Activated CD4-positive, alpha-beta T cell treated with anti-CD3 and anti-CD28 coated beads, Interleukin-2, amount 10 ng/mL, durations not matched to agents 7 days and 5 days (primary cell): Measurements from ENCODE around the gene UNC13C. TPM values are rescaled to one million over a fixed set of nuclear protein-coding genes. Genes with fewer than 3 reads are reported as not detected.

Experiments
- CTCF ChIA-PET: fragments of 350-600 bp; sonication (Branson Sonifier 250); formaldehyde crosslinking; loops from one replicate; lab custom pipeline; 2021; ENCODE audit warnings: antibody characterized with exemption; lab: Charles Lee
- POLR2A ChIA-PET: fragments of 350-600 bp; sonication (Branson Sonifier 250); formaldehyde crosslinking; loops from one replicate; lab custom pipeline; 2021; ENCODE audit warnings: antibody characterized with exemption; lab: Charles Lee
- DNase-seq: peaks from one replicate; pipeline ENCODE4 v3.0.0-alpha.2; 2020
- H3K27ac Mint-ChIP-seq: one replicate; pipeline ENCODE4 v1.8.0; 2021; ENCODE audit warnings: mild to moderate bottlenecking, moderate library complexity, mixed read lengths
- H3K27me3 Mint-ChIP-seq: one replicate; pipeline ENCODE4 v1.8.0; 2021; ENCODE audit warnings: mixed read lengths
- H3K36me3 Mint-ChIP-seq: one replicate; pipeline ENCODE4 v1.8.0; 2021; ENCODE audit warnings: low read depth, mixed read lengths
- H3K4me1 Mint-ChIP-seq: one replicate; pipeline ENCODE4 v1.8.0; 2021; ENCODE audit warnings: mixed read lengths
- H3K4me3 Mint-ChIP-seq: one replicate; pipeline ENCODE4 v1.8.0; 2021; ENCODE audit warnings: mild to moderate bottlenecking, moderate library complexity, mixed read lengths
- H3K9me3 Mint-ChIP-seq: one replicate; pipeline ENCODE4 v1.8.0; 2021; ENCODE audit warnings: mixed read lengths
- total RNA-seq, 2 experiments: library from RNA; stranded (reverse); gene quantifications; one replicate each; pipeline ENCODE4 v1.2.3, GENCODE V29; 2021

Gene UNC13C
- total RNA-seq, 2 experiments from 2014 or later, result not detected

DNA sequence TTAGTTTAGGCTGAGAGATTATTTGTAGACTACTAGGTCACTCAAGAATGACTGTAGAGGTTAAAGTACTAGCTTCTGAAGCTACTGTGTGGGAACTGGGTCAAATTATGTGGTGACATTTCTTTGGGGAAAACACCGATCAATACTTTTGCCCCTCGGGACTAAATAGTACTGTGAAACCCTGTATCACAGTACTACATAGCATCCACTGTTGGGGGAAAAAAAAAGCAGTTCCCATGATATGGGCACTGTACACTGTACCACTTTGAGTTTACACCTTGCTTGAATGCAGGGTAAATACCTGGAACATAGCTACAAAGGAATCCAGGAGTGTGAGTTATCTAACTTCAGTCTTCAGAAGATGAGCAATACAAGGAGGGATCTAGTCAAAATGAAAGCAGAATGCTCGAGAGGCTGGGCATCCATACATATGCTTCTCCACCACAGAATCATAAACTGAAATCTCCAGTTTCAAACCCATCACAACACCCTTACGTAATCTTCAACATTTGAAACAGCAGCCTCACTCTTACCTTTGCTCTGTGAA, 311.4 kb downstream of the UNC13C start:
- Mint-ChIP-seq H3K9me3 (no peaks in the 10 kb centered on the region), H3K27ac (no peak overlapping the region), H3K27me3 (peaks cover 2% of the 10 kb centered on the region), H3K4me1 (peaks cover 2% of the 10 kb centered on the region), H3K4me3 (no peak overlapping the region), H3K36me3 (no peaks in the 10 kb centered on the region)
- ChIA-PET POLR2A (no interaction called here), CTCF (no interaction called here)
- DNase-seq, result no peak

- ChIA-PET CTCF (no interaction called here), POLR2A (no interaction called here)
- DNase-seq, result no peak
- Mint-ChIP-seq H3K27me3 (no peaks in the 10 kb centered on the region), H3K27ac (no peak overlapping the region), H3K36me3 (no peaks in the 10 kb centered on the region), H3K4me1 (no peaks in the 10 kb centered on the region), H3K9me3 (peaks cover 2% of the 10 kb centered on the region), H3K4me3 (no peak overlapping the region)
These were observed 320.2 kb downstream of the UNC13C start for GRCh38 chr15:54298396-54298795.

DNA sequence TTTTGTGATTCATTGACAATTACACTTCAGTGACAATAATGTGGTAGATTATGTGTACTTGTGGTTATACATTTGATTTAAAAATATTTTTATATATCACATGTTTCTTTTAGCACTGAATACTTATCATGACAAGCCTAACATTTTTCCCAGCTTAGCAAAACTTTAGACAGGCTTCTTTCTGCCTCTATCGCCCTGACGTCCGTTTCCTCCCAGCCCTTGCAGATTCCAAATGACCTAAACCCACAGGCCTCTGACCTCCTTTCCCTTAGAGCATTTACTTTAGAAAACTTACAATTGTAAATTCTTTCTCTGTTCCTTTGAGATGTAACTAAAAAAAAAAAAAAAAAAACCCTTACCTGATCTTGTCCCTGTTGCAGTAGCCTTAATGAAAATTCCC, 326.1 kb downstream of the UNC13C start:
- CTCF ChIA-PET, result no interaction called here

GRCh38 chr15:54305138-54305537, 326.9 kb downstream of the UNC13C start:
- CTCF ChIA-PET, result no interaction called here
- no peaks in the 10 kb centered on the region for H3K36me3 Mint-ChIP-seq
- H3K27ac Mint-ChIP-seq, result no peak overlapping the region
- no peaks in the 10 kb centered on the region for H3K4me1 Mint-ChIP-seq
- H3K27me3 Mint-ChIP-seq, result no peaks in the 10 kb centered on the region
- POLR2A ChIA-PET, result no interaction called here
- DNase-seq, result no peak
- H3K4me3 Mint-ChIP-seq, result no peak overlapping the region
- peaks cover 2% of the 10 kb centered on the region for H3K9me3 Mint-ChIP-seq

More for the DNA sequence above, 326.1 kb downstream of the UNC13C start:
- POLR2A ChIA-PET, result no interaction called here
- Mint-ChIP-seq H3K4me3 (no peak overlapping the region), H3K9me3 (peaks cover 2% of the 10 kb centered on the region), H3K27ac (no peak overlapping the region), H3K36me3 (no peaks in the 10 kb centered on the region), H3K4me1 (no peaks in the 10 kb centered on the region), H3K27me3 (no peaks in the 10 kb centered on the region)
- DNase-seq, result no peak

DNA sequence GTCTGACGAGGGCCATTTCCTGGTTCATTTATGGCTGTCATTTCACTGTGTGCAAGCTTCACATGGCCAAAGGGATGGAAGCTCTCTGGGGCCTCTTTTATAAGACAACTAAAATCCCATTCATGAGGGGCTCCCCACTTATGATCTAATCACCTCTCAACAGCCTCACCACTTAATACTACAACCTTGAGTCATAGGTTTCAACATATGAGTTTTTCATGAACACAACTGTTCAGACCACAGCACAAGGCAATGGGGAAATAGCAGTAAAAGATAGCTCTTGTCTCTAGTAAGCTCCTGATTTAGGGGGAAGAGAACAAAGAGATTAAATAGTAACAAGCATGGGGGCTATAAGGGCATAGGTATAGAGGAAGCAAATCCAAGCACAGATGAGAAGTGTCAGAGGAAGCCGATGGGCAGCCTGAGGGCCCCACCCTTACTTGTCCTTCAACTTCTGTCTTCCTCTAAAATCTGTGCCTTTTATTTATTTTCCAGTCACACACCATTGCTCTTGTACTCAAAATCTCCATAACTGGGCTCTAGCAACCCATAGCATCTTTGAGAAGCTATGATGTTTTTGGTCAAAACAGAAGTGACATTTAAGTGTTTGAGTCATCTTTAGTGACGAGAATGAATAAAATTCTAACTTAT, 329.1 kb downstream of the UNC13C start:
- no peak for DNase-seq
- H3K27ac Mint-ChIP-seq, result no peak overlapping the region
- no peaks in the 10 kb centered on the region for H3K36me3 Mint-ChIP-seq
- H3K4me3 Mint-ChIP-seq, result no peak overlapping the region
- H3K4me1 Mint-ChIP-seq, result no peaks in the 10 kb centered on the region
- no peaks in the 10 kb centered on the region for H3K27me3 Mint-ChIP-seq
- ChIA-PET CTCF (no interaction called here), POLR2A (no interaction called here)
- no peaks in the 10 kb centered on the region for H3K9me3 Mint-ChIP-seq

DNA sequence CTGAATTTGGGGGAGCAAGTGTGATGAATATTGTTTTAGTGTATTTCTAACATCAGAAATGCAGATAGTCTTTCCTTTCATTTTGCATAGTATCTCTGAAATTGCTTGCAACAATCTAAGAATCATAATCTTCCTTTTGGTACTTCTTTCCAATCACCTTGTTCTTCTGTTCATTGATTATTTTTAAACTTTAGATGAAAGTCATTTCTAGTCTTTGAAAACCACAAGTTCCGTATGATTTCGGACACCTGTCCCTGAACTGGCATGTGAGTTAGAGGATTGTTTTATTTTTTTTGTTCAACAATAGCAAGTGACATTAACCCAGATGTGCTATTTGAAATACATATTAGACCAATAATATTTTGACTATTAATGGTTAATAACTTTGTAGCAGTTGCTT, 329.7 kb downstream of the UNC13C start:
- ChIA-PET CTCF (no interaction called here), POLR2A (no interaction called here)
- no peak overlapping the region for H3K4me3 Mint-ChIP-seq
- no peak for DNase-seq
- H3K9me3 Mint-ChIP-seq, result no peaks in the 10 kb centered on the region
- H3K36me3 Mint-ChIP-seq, result no peaks in the 10 kb centered on the region
- H3K27me3 Mint-ChIP-seq, result no peaks in the 10 kb centered on the region
- no peak overlapping the region for H3K27ac Mint-ChIP-seq
- H3K4me1 Mint-ChIP-seq, result no peaks in the 10 kb centered on the region

GRCh38 chr15:54312528-54312927, 334.3 kb downstream of the UNC13C start:
- Mint-ChIP-seq H3K4me3 (no peak overlapping the region), H3K9me3 (no peaks in the 10 kb centered on the region), H3K27ac (no peak overlapping the region), H3K4me1 (no peaks in the 10 kb centered on the region), H3K36me3 (no peaks in the 10 kb centered on the region), H3K27me3 (no peaks in the 10 kb centered on the region)
- ChIA-PET POLR2A (no interaction called here), CTCF (no interaction called here)
- no peak for DNase-seq

DNA sequence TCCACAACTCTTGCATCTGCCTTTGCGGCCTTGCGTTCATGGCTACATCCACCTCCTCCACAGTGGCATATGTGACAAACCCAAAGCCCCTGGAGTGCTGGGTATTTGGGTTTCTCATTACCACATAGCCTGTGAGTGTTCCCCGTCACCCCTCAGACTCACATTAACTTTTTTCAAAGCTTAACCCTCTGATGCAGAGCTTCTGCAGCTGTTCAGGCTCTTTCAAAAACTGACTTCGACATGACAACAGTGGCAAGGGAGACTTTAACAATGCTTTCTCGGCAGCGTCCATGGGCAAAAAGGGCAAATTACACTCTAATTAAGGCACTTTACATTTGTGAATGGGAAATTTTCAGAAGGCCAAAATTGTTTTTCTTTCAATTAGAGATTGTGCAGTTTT, 343.2 kb downstream of the UNC13C start:
- H3K4me3 Mint-ChIP-seq, result no peak overlapping the region
- CTCF ChIA-PET, result interaction anchor here (0.6 kb wide), 1 partner anchor 13 kb away, joined by 3 read pairs; no protein-coding TSS in a partner anchor

DNA sequence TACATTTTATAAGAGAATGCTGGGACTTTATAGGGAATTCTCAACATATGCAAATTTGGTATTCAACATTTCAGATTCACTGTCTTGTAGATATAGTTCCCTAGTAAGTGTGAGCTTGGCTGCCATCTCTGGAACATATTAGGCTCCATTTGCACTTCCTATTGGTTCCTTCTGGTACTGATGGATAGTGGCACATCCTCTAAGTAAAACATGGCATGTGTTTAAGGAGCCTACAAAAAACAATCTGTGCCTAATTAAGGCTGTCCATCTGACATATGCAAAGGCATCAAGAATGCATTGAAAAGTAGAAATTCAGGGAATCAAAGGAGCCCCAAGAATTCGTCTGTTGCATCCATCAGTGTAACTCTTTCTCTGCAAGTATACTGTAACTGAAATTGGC, 344.1 kb downstream of the UNC13C start:
- H3K4me1 Mint-ChIP-seq, result no peaks in the 10 kb centered on the region
- CTCF ChIA-PET, result no interaction called here
- POLR2A ChIA-PET, result no interaction called here
- H3K4me3 Mint-ChIP-seq, result no peak overlapping the region
- H3K27ac Mint-ChIP-seq, result no peak overlapping the region
- no peaks in the 10 kb centered on the region for H3K36me3 Mint-ChIP-seq
- no peak for DNase-seq
- no peaks in the 10 kb centered on the region for H3K9me3 Mint-ChIP-seq
- H3K27me3 Mint-ChIP-seq, result no peaks in the 10 kb centered on the region

More for the DNA sequence above, 343.2 kb downstream of the UNC13C start:
- POLR2A ChIA-PET, result no interaction called here
- H3K27me3 Mint-ChIP-seq, result no peaks in the 10 kb centered on the region
- H3K4me1 Mint-ChIP-seq, result no peaks in the 10 kb centered on the region
- no peaks in the 10 kb centered on the region for H3K36me3 Mint-ChIP-seq
- no peak for DNase-seq
- no peaks in the 10 kb centered on the region for H3K9me3 Mint-ChIP-seq
- no peak overlapping the region for H3K27ac Mint-ChIP-seq

DNA sequence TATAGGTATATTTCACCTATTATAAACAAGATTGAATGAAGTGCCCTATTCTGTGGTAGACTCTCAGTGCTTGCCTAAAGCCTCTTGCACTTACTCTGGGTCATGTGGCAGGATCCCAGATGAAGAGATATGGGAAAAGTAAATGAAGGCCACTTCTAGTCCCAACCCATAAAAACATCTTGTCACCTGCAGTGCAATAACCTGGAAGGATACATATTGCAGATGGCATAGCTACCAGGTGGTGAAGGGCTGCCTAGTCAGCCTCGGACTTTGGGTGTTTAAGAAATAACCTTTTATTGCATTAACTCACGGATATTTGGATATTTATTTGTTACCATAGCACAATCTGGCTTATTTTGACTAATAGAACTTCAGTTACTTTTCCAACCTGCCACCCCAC, 367.1 kb downstream of the UNC13C start:
- Mint-ChIP-seq H3K27ac (no peak overlapping the region), H3K36me3 (no peaks in the 10 kb centered on the region), H3K4me3 (no peak overlapping the region), H3K9me3 (peaks cover 3% of the 10 kb centered on the region), H3K4me1 (no peaks in the 10 kb centered on the region), H3K27me3 (no peaks in the 10 kb centered on the region)
- ChIA-PET POLR2A (no interaction called here), CTCF (no interaction called here)
- DNase-seq, result no peak

GRCh38 chr15:54345827-54346226, 367.6 kb downstream of the UNC13C start:
- POLR2A ChIA-PET, result no interaction called here
- no peaks in the 10 kb centered on the region for H3K36me3 Mint-ChIP-seq
- DNase-seq, result no peak
- no peak overlapping the region for H3K4me3 Mint-ChIP-seq
- CTCF ChIA-PET, result no interaction called here
- H3K9me3 Mint-ChIP-seq, result peaks cover 2% of the 10 kb centered on the region
- H3K4me1 Mint-ChIP-seq, result no peaks in the 10 kb centered on the region
- H3K27ac Mint-ChIP-seq, result no peak overlapping the region
- no peaks in the 10 kb centered on the region for H3K27me3 Mint-ChIP-seq

DNA sequence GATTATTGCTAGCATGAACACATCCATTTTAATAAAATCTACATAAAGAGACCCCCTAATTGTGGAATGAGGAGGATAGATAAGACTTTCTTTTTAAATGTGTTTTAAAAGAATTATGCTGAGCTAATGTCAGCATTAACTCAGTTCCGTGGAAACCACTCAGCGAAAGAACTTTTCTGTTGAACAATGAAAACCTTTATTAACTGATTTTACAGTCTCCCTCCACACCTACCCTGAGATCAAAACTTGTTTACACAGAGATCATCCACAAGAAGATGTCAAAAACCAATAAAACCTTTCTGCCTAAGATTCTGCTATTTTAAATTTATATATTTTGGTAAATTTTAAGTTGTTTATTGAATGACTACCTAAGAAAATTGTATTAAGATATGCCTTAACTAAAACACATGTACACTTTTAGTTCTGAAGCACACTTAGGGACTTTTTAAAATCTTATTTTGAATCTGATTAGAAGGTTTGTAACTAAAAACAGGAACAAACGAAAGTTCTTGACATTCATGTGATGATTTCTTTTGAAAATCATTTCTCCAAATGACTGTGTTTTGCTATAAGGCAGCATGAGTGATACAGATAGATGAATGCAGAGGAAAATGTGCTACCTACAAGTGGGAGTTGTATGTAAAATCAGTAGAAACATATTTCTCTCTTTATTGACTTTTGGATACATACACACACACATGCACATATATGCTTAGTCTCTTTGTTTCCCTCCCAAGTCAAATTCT, 369.0 kb downstream of the UNC13C start:
- no peak for DNase-seq
- H3K4me1 Mint-ChIP-seq, result no peaks in the 10 kb centered on the region
- no peak overlapping the region for H3K27ac Mint-ChIP-seq
- no peak overlapping the region for H3K4me3 Mint-ChIP-seq
- peaks cover 2% of the 10 kb centered on the region for H3K9me3 Mint-ChIP-seq
- ChIA-PET POLR2A (no interaction called here), CTCF (no interaction called here)
- H3K36me3 Mint-ChIP-seq, result no peaks in the 10 kb centered on the region
- no peaks in the 10 kb centered on the region for H3K27me3 Mint-ChIP-seq

- CTCF ChIA-PET, result no interaction called here
These were observed 375.5 kb downstream of the UNC13C start for GRCh38 chr15:54353726-54354125.

More at GRCh38 chr15:54353726-54354125, 375.5 kb downstream of the UNC13C start:
- H3K9me3 Mint-ChIP-seq, result peaks cover 3% of the 10 kb centered on the region
- no peak overlapping the region for H3K4me3 Mint-ChIP-seq
- H3K27me3 Mint-ChIP-seq, result no peaks in the 10 kb centered on the region
- H3K36me3 Mint-ChIP-seq, result no peaks in the 10 kb centered on the region
- POLR2A ChIA-PET, result no interaction called here
- H3K4me1 Mint-ChIP-seq, result no peaks in the 10 kb centered on the region
- no peak for DNase-seq
- no peak overlapping the region for H3K27ac Mint-ChIP-seq
